Measurements from ENCODE around the gene ASCL5. TPM values are rescaled to one million over a fixed set of nuclear protein-coding genes. Genes with fewer than 3 reads are reported as not detected.
A peak's percentile ranks its signal among the peaks of the same experiment; 100 is the strongest.

ASCL5 gene
- total RNA-seq, 1 donor from 2014 or later: not detected

GRCh38 chr1:201110616-201111015, 16.4 kb downstream of the ASCL5 start:
- no peak for DNase-seq

- DNase-seq: no peak
These were observed 16.8 kb downstream of the ASCL5 start for GRCh38 chr1:201110138-201110537.

GRCh38 chr1:201109651-201110050, 17.3 kb downstream of the ASCL5 start:
- no peak for DNase-seq

GRCh38 chr1:201108614-201109013, 18.4 kb downstream of the ASCL5 start:
- DNase-seq: no peak

GRCh38 chr1:201105688-201106087, 21.3 kb downstream of the ASCL5 start:
- DNase-seq: no peak

GRCh38 chr1:201104141-201104540, 22.8 kb downstream of the ASCL5 start:
- DNase-seq: no peak

GRCh38 chr1:201103666-201104065, 23.3 kb downstream of the ASCL5 start:
- no peak for DNase-seq

GRCh38 chr1:201100169-201100930, 26.6 kb downstream of the ASCL5 start:
- no peak for DNase-seq

- no peak for DNase-seq
These were observed 27.8 kb downstream of the ASCL5 start for GRCh38 chr1:201098992-201099677.

GRCh38 chr1:201096977-201097856, 29.8 kb downstream of the ASCL5 start:
- no peak for DNase-seq

GRCh38 chr1:201096041-201096461, 30.9 kb downstream of the ASCL5 start:
- DNase-seq: no peak

- no peak for DNase-seq
These were observed 31.4 kb downstream of the ASCL5 start for GRCh38 chr1:201095581-201095980.

- DNase-seq: no peak
These were observed 32.2 kb downstream of the ASCL5 start for GRCh38 chr1:201094832-201095231.

GRCh38 chr1:201093962-201094361, 33.0 kb downstream of the ASCL5 start:
- no peak for DNase-seq

GRCh38 chr1:201093561-201093960, 33.4 kb downstream of the ASCL5 start:
- DNase-seq: no peak

- DNase-seq: no peak
These were observed 34.2 kb downstream of the ASCL5 start for GRCh38 chr1:201092738-201093137.

- no peak for DNase-seq
These were observed 35.7 kb downstream of the ASCL5 start for GRCh38 chr1:201091256-201091655.

GRCh38 chr1:201090541-201090940, 36.4 kb downstream of the ASCL5 start:
- no peak for DNase-seq

- DNase-seq: no peak
These were observed 37.4 kb downstream of the ASCL5 start for GRCh38 chr1:201089596-201089995.

- DNase-seq: no peak
These were observed 38.0 kb downstream of the ASCL5 start for GRCh38 chr1:201088901-201089525.

GRCh38 chr1:201088395-201088794, 38.6 kb downstream of the ASCL5 start:
- no peak for DNase-seq

GRCh38 chr1:201085902-201086735, 40.9 kb downstream of the ASCL5 start:
- peak; percentile 65 for DNase-seq

Measured in dermis blood vessel endothelial cell (primary cell).